ENCODE results near the gene GRB14.

GRB14 gene

DNA sequence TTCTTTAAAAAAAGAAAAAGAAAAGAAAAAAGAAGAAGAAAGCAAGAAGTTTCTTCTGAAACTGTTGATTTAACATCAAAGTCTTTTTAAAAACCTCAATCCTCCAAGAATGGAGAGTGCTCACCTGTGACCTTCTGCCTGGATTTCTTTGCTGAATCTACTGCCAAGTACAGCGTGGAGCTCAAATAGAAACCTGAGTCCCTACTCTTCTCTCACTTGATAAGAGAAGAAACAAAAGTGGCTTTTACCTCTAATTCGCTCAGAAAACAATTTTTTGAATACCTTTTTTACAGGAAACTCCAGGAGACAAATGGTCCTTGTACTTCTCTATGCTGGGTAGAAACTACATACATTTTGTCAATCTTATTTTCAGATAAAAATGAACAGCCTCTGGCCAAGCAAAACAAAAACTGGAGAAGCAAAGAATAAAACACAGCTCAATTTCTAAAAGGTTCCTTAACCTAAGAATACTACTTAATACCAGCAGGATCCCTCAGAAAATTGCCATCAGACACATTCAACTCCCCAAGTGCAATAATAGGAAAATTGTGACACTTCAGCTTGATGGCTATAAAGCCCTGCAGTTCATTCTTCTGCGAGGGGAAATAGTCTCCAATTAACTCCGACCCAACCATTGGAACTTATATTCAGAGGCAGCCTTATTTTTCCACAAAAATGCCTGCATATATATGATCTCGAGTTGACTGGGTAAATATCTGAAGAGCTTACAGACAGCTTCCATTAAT lies 85.8 kb downstream of the GRB14 start:
- H3K36me3 ChIP-seq: no peaks in the 10 kb centered on the region
- no peaks in the 10 kb centered on the region for H3K9me3 ChIP-seq
- H3K9ac ChIP-seq: no peak overlapping the region
- no peak overlapping the region for H3K4me3 ChIP-seq
- no peak overlapping the region for H3K4me2 ChIP-seq
- H3K27me3 ChIP-seq: no peaks in the 10 kb centered on the region
- H3K4me1 ChIP-seq: peaks cover 24% of the 10 kb centered on the region
- H3K27ac ChIP-seq: no peak overlapping the region
- TF ChIP-seq Cebpa-rat (IDR thresholded peaks at IDR 0.05): no peak
- no peaks in the 10 kb centered on the region for H4K20me1 ChIP-seq

DNA sequence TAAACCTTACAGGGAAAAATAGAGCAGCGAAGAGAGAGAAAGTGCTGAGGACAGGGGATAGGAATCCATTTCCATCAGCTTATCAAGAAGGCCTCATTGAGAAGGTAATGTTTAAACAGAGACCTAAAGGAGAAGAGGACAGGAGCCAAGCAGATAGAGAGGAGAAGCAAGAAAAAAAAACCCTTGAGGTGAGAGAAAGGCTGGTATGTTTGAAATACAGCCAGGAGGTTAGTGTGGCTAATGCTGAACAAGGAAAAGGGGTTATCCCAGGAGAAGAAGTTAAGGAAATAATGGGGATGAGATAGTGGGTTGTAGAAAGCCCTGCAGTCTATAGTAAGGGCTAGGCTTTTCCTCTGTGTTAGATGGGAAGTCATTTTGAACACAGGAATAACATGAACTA lies 90.8 kb downstream of the GRB14 start:
- Histone ChIP-seq H3K9me3 (no peaks in the 10 kb centered on the region), H3K4me1 (peaks cover 8% of the 10 kb centered on the region; the same call in 1 of the 2 replicates), H4K20me1 (no peaks in the 10 kb centered on the region), H3K36me3 (no peaks in the 10 kb centered on the region), H3K9ac (no peak overlapping the region), H3K27ac (no peak overlapping the region), H3K4me2 (no peak overlapping the region), H3K4me3 (no peak overlapping the region), H3K27me3 (no peaks in the 10 kb centered on the region)
- no peak for TF ChIP-seq Cebpa-rat (IDR thresholded peaks at IDR 0.05)

GRCh38 chr2:164523726-164524125 lies 97.6 kb downstream of the GRB14 start:
- Histone ChIP-seq H3K4me1 (no peaks in the 10 kb centered on the region), H3K9ac (no peak overlapping the region), H3K4me3 (no peak overlapping the region), H3K4me2 (no peak overlapping the region), H4K20me1 (no peaks in the 10 kb centered on the region), H3K27me3 (no peaks in the 10 kb centered on the region), H3K36me3 (no peaks in the 10 kb centered on the region), H3K27ac (no peak overlapping the region), H3K9me3 (peaks cover 12% of the 10 kb centered on the region)
- no peak for TF ChIP-seq Cebpa-rat (IDR thresholded peaks at IDR 0.05)

DNA sequence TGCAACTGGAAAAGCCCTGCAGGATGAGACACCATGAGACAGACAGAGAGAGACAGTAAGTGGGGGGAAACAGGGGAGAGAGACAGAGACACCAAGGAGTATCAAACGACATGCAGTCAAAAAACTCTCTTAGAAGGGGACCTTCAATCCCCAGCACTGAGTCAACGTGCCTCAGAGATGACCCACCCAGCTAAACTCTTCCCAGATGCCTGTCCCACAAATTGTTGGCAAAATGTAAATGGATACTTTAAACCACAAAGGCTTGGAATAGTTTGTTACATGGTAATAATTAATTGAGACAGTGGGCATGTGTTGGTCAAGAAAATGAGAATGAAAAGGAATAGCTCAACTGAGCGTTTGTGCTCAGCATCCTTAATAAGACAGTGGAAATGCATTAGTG lies 98.3 kb downstream of the GRB14 start:
- Histone ChIP-seq H3K4me3 (no peak overlapping the region), H4K20me1 (no peaks in the 10 kb centered on the region), H3K27me3 (no peaks in the 10 kb centered on the region), H3K27ac (no peak overlapping the region), H3K9ac (no peak overlapping the region), H3K9me3 (peaks cover 19% of the 10 kb centered on the region), H3K4me1 (no peaks in the 10 kb centered on the region), H3K36me3 (no peaks in the 10 kb centered on the region), H3K4me2 (no peak overlapping the region)
- TF ChIP-seq Cebpa-rat (IDR thresholded peaks at IDR 0.05): no peak

DNA sequence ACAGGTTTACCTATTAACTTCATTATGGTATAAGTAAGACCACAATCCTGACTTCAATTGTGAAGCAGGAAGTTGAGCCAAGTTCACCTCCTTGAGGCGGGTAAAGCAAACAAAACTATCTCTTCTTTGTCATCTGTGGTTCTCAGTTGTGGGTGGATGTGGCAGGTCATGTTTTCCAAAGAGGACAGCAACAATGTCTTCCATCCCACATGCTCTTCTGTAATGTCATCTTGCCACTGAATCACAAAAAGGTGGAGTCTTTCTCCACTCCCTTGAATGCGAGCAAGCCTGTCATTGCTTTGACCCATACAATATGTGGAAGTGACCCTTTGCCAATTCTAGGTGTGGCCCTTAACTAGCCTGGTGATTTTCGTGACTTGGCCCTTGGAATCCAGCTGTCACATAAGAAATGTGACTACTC lies 98.7 kb downstream of the GRB14 start:
- Histone ChIP-seq H3K36me3 (no peaks in the 10 kb centered on the region), H3K9ac (no peak overlapping the region), H3K9me3 (peaks cover 24% of the 10 kb centered on the region), H3K27me3 (no peaks in the 10 kb centered on the region), H3K4me3 (no peak overlapping the region), H3K4me1 (no peaks in the 10 kb centered on the region), H3K4me2 (no peak overlapping the region), H3K27ac (no peak overlapping the region), H4K20me1 (no peaks in the 10 kb centered on the region)
- TF ChIP-seq Cebpa-rat (IDR thresholded peaks at IDR 0.05): no peak

DNA sequence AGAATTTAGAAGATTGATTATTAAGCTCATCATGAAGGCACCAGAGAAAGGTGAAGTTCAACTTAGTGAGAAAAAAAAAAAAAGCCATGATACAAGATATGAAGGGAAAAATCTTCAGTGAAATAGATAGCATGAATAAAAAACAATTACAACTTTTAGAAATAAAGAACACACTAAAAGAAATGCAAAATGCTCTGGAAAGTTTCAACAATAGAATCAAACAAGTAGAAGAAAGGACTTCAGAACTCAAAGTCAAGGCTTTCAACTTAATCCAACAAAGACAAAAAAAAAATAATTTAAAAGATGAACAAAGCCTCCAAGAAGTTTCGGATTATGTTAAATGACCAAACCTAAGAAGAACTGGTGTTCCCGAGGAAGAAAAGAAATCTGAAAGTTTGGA lies 105.5 kb downstream of the GRB14 start:
- Histone ChIP-seq H3K4me3 (no peak overlapping the region), H3K4me2 (no peak overlapping the region), H3K27ac (no peak overlapping the region), H3K9me3 (peaks cover 53% of the 10 kb centered on the region), H3K4me1 (peaks cover 47% of the 10 kb centered on the region), H3K9ac (no peak overlapping the region), H3K36me3 (no peaks in the 10 kb centered on the region), H4K20me1 (no peaks in the 10 kb centered on the region), H3K27me3 (no peaks in the 10 kb centered on the region)
- TF ChIP-seq Cebpa-rat (IDR thresholded peaks at IDR 0.05): no peak

GRCh38 chr2:164515030-164515429 lies 106.3 kb downstream of the GRB14 start:
- Histone ChIP-seq H3K27ac (0 out of 2 replicates have a peak overlapping the region, but pooled peaks have one; percentile 11), H3K4me2 (peak overlapping the region; percentile 83), H3K36me3 (no peaks in the 10 kb centered on the region), H3K27me3 (no peaks in the 10 kb centered on the region), H4K20me1 (no peaks in the 10 kb centered on the region), H3K4me3 (peak overlapping the region; percentile 40; the same call in 1 of the 2 replicates), H3K9ac (no peak overlapping the region), H3K4me1 (peaks cover 54% of the 10 kb centered on the region), H3K9me3 (peaks cover 53% of the 10 kb centered on the region)
- no peak for TF ChIP-seq Cebpa-rat (IDR thresholded peaks at IDR 0.05)

- H3K27ac ChIP-seq: peak overlapping the region; percentile 11; the same call in 1 of the 2 replicates
- no peak overlapping the region for H3K9ac ChIP-seq
- peaks cover 56% of the 10 kb centered on the region for H3K4me1 ChIP-seq
- H3K27me3 ChIP-seq: no peaks in the 10 kb centered on the region
- peaks cover 49% of the 10 kb centered on the region for H3K9me3 ChIP-seq
- H4K20me1 ChIP-seq: no peaks in the 10 kb centered on the region
- H3K4me2 ChIP-seq: peak overlapping the region; percentile 83
- peak overlapping the region; percentile 40 for H3K4me3 ChIP-seq
- TF ChIP-seq Cebpa-rat (IDR thresholded peaks at IDR 0.05): no peak
- no peaks in the 10 kb centered on the region for H3K36me3 ChIP-seq
Measured at GRCh38 chr2:164514491-164514890, 106.8 kb downstream of the GRB14 start.

DNA sequence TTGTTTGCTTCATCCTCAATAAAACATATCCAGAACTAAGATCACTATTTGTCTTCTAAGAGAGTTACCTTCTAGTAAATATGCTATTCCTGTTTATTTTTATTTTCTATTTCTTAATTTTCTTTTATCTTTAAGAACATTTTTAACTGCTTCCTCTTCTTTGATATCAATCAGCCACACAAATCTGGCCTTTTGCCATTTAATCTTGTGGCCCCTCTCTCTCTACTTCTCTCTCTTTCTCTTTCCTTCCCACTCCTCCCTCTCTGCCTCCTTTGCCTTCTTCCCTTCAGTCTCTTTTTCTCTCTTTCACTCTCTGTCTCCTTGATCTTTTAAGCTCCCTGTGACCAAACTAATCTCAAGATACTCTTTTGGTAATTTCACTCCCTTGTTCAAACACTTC lies 108.4 kb downstream of the GRB14 start:
- Histone ChIP-seq H4K20me1 (no peaks in the 10 kb centered on the region), H3K9ac (no peak overlapping the region), H3K27ac (no peak overlapping the region), H3K4me3 (no peak overlapping the region), H3K4me1 (peaks cover 56% of the 10 kb centered on the region), H3K27me3 (no peaks in the 10 kb centered on the region), H3K36me3 (no peaks in the 10 kb centered on the region), H3K9me3 (peaks cover 33% of the 10 kb centered on the region), H3K4me2 (peak overlapping the region; percentile 83)
- no peak for TF ChIP-seq Cebpa-rat (IDR thresholded peaks at IDR 0.05)

- H4K20me1 ChIP-seq: no peaks in the 10 kb centered on the region
- H3K27me3 ChIP-seq: no peaks in the 10 kb centered on the region
- H3K4me1 ChIP-seq: peaks cover 56% of the 10 kb centered on the region
- 0 out of 2 replicates have a peak overlapping the region, but pooled peaks have one; percentile 27 for H3K27ac ChIP-seq
- peak overlapping the region; percentile 83 for H3K4me2 ChIP-seq
- H3K36me3 ChIP-seq: no peaks in the 10 kb centered on the region
- TF ChIP-seq Cebpa-rat (IDR thresholded peaks at IDR 0.05): no peak
- H3K9me3 ChIP-seq: peaks cover 21% of the 10 kb centered on the region
- no peak overlapping the region for H3K4me3 ChIP-seq
- H3K9ac ChIP-seq: no peak overlapping the region
Measured at GRCh38 chr2:164511738-164512137, 109.5 kb downstream of the GRB14 start.
